ENCODE measurements around the gene THOC7. TPM values are rescaled to one million over a fixed set of nuclear protein-coding genes. Genes with fewer than 3 reads are reported as not detected.

THOC7 gene
- total and polyA plus RNA-seq, 2 of the 4 experiments (the other 2 are of a cell fraction): 25.8 to 55.9 TPM

DNA sequence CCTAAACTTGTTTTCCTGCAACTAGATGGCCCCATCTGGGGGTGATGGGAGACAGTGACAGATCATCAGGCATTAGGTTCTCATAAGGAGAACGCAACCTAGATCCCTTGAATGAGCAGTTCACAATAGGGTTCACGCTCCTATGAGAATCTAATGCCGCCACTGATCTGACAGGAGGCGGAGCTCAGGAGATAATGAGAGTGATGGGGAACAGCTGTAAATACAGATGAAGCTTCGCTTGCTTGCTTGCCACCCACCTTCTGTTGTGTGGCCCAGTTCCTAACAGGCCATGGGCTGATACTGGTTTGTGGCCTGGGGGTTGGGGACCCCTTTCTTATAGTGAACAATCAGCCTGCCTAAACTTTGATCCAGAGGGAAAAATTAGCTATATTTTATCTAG, 59.7 kb downstream of the THOC7 start:
- intact Hi-C loops (cut with micrococcal nuclease): no loop called here
- WGBS, 2 experiments (ENCODE audit: extremely low coverage in 2 of 2, insufficient read length in 1 of 2): 57% methylated on average over 2 of the region's 5 CpGs; no CpG with 5 or more reads in 1 of the 2 experiments

More for the DNA sequence above, 59.7 kb downstream of the THOC7 start:
- H3K27ac ChIP-seq (ENCODE audit: insufficient read depth, low read length): no peak overlapping the region
- H4K5ac ChIP-seq (ENCODE audit: low read depth, low read length): no peak overlapping the region
- no peaks in the 10 kb centered on the region for H3K79me1 ChIP-seq (ENCODE audit: low read depth in 1 of 2, low read length in 2 of 2)
- H4K8ac ChIP-seq (ENCODE audit: low read depth in 2 of 2, low read length in 2 of 2): no peak overlapping the region
- no TSS peak for BruUV-seq (replicated peaks)
- H3K27me3 ChIP-seq (ENCODE audit: control insufficient read depth, insufficient read depth, low read length): peaks cover 6% of the 10 kb centered on the region
- no peak overlapping the region for H3K4me2 ChIP-seq (ENCODE audit: low read depth, low read length)
- dilution Hi-C loops (cut with HindIII; ENCODE audit: low sequenced_read_pairs, unreplicated experiment) (no loop called here), in situ Hi-C loops (cut with MboI; ENCODE audit: low sequenced_read_pairs) (loop anchor here (25.0 kb wide), 1 partner anchor 1192 kb away; no protein-coding TSS in a partner anchor)
- H3K4me1 ChIP-seq (ENCODE audit: control insufficient read depth, insufficient read depth, low read length): no peaks in the 10 kb centered on the region
- no peak overlapping the region for H2BK15ac ChIP-seq (ENCODE audit: low read depth, low read length)
- no peak overlapping the region for H2BK20ac ChIP-seq (ENCODE audit: low read depth, low read length)
- H2AFZ ChIP-seq (replicated peaks; ENCODE audit: low read length, poor library complexity): no peak overlapping the region
- no peak overlapping the region for H3K4me3 ChIP-seq (ENCODE audit: insufficient read depth, low read depth, low read length)
- TF ChIP-seq POLR2A (IDR thresholded peaks at IDR 0.05; ENCODE audit: low read depth, low read length) (no peak), RCOR1 (IDR thresholded peaks at IDR 0.05; ENCODE audit: insufficient replicate concordance, low read length) (no peak), CEBPB (IDR thresholded peaks at IDR 0.05; ENCODE audit: low read depth, low read length) (no peak), BHLHE40 (IDR thresholded peaks at IDR 0.05; ENCODE audit: low read depth, low read length) (no peak)
- TF ChIP-seq, protein P1, sequence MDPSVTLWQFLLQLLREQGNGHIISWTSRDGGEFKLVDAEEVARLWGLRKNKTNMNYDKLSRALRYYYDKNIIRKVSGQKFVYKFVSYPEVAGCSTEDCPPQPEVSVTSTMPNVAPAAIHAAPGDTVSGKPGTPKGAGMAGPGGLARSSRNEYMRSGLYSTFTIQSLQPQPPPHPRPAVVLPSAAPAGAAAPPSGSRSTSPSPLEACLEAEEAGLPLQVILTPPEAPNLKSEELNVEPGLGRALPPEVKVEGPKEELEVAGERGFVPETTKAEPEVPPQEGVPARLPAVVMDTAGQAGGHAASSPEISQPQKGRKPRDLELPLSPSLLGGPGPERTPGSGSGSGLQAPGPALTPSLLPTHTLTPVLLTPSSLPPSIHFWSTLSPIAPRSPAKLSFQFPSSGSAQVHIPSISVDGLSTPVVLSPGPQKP (IDR thresholded peaks at IDR 0.05; ENCODE audit: borderline replicate concordance, low read depth, low read length): no peak
- TF ChIP-seq, protein P2, sequence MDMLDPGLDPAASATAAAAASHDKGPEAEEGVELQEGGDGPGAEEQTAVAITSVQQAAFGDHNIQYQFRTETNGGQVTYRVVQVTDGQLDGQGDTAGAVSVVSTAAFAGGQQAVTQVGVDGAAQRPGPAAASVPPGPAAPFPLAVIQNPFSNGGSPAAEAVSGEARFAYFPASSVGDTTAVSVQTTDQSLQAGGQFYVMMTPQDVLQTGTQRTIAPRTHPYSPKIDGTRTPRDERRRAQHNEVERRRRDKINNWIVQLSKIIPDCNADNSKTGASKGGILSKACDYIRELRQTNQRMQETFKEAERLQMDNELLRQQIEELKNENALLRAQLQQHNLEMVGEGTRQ (IDR thresholded peaks at IDR 0.05; ENCODE audit: low read depth, low read length): no peak
- no peak overlapping the region for H3K56ac ChIP-seq (ENCODE audit: extremely low read depth, insufficient read depth, low read length)
- H3K36me3 ChIP-seq (ENCODE audit: control insufficient read depth, insufficient read depth, low read length): no peaks in the 10 kb centered on the region
- H3K18ac ChIP-seq (ENCODE audit: low read depth, low read length): no peak overlapping the region
- DNase-seq (no peak), ATAC-seq (ENCODE audit: low read depth) (no peak)
- H3K9ac ChIP-seq (ENCODE audit: low read depth, low read length): no peak overlapping the region
- no peaks in the 10 kb centered on the region for H3K9me3 ChIP-seq (ENCODE audit: control insufficient read depth, insufficient read depth, low read length)
- no peaks in the 10 kb centered on the region for H3K9me1 ChIP-seq (ENCODE audit: insufficient read depth, low read length)
- no peak overlapping the region for H3K4ac ChIP-seq (ENCODE audit: low read depth, low read length)
- H4K91ac ChIP-seq (ENCODE audit: insufficient read depth, low read depth, low read length): no peak overlapping the region
- H2AK5ac ChIP-seq (ENCODE audit: low read depth, low read length): no peak overlapping the region
- POLR2A ChIA-PET (ENCODE audit: unreplicated experiment): no interaction called here
- no peak overlapping the region for H2BK120ac ChIP-seq (ENCODE audit: low read depth, low read length)
- no peaks in the 10 kb centered on the region for H4K20me1 ChIP-seq (ENCODE audit: insufficient read depth, low read length)
- H2BK5ac ChIP-seq (ENCODE audit: low read depth, low read length, poor library complexity, severe bottlenecking): no peak overlapping the region
- no peak overlapping the region for H3K14ac ChIP-seq (replicated peaks; ENCODE audit: low read depth, low read length)
- no peak overlapping the region for H3K23ac ChIP-seq (ENCODE audit: low read depth, low read length)
- CTCF ChIA-PET: interaction anchor here (1.0 kb wide), 1 partner anchor 12 kb away, joined by 3 read pairs; no protein-coding TSS in a partner anchor
- H2AK9ac ChIP-seq (replicated peaks; ENCODE audit: low read depth, low read length, poor library complexity): no peak overlapping the region
